Osteocyte (in vitro differentiated cells): Measurements from ENCODE around the gene GADL1. TPM values are rescaled to one million over a fixed set of nuclear protein-coding genes. Genes with fewer than 3 reads are reported as not detected.

Source experiments
- DNase-seq: peaks from one replicate; pipeline ENCODE4 v3.0.0; 2021; ENCODE audit warnings: mixed read lengths; ENCODE audit not compliant: unreplicated experiment; ENCODE audit errors: extremely low spot score
- H3K27ac Mint-ChIP-seq: one replicate; pipeline ENCODE4 v1.8.0; 2021; ENCODE audit warnings: mild to moderate bottlenecking, mixed read lengths; ENCODE audit not compliant: unreplicated experiment
- H3K27me3 Mint-ChIP-seq: one replicate; pipeline ENCODE4 v1.8.0; 2021; ENCODE audit warnings: mixed read lengths; ENCODE audit not compliant: unreplicated experiment
- H3K36me3 Mint-ChIP-seq: one replicate; pipeline ENCODE4 v1.8.0; 2021; ENCODE audit warnings: mixed read lengths; ENCODE audit not compliant: unreplicated experiment
- H3K4me1 Mint-ChIP-seq: one replicate; pipeline ENCODE4 v1.8.0; 2021; ENCODE audit warnings: mixed read lengths; ENCODE audit not compliant: unreplicated experiment
- H3K4me3 Mint-ChIP-seq: one replicate; pipeline ENCODE4 v1.8.0; 2021; ENCODE audit warnings: mild to moderate bottlenecking, moderate library complexity, mixed read lengths; ENCODE audit not compliant: unreplicated experiment
- H3K9me3 Mint-ChIP-seq: one replicate; pipeline ENCODE4 v1.8.0; 2021; ENCODE audit warnings: mixed read lengths; ENCODE audit not compliant: unreplicated experiment
- total RNA-seq: library from RNA; stranded (reverse); gene quantifications from 2 replicates; pipeline ENCODE4 v1.2.1, GENCODE V29; 2021
- TF ChIP-seq, protein P1 (sequence below): fragments of 200-600 bp; sonication (generic); IDR thresholded peaks from 2 replicates; pipeline ENCODE4 v1.5.0; 2021; ENCODE audit warnings: antibody characterized with exemption, mild to moderate bottlenecking, moderate library complexity

GADL1 gene
- total RNA-seq, 1 donor from 2014 or later: not detected

DNA sequence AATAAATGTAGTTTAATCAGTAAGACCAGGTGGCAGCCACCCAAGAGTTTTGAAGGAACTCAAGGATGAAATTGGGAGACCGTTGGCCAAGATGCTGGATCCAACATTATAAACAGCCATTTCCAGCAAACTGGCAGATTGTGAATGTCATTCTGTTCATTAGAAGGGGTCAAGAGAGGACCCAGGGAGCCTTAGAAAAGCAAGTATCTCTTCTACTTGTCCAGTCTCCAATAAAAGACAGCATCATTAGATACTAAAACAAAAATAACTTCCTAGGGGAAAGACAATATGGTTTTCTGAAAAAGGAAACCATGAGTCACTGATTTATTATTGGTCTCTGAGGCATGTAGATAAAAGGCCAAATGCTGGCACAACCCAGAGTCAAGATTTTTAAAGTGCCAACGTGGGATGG is 67.9 kb downstream of the GADL1 start:
- H3K27ac Mint-ChIP-seq: no peak overlapping the region
- no peaks in the 10 kb centered on the region for H3K4me1 Mint-ChIP-seq
- no peaks in the 10 kb centered on the region for H3K9me3 Mint-ChIP-seq
- H3K36me3 Mint-ChIP-seq: no peaks in the 10 kb centered on the region
- no peak for DNase-seq
- H3K4me3 Mint-ChIP-seq: no peak overlapping the region
- TF ChIP-seq, protein P1, sequence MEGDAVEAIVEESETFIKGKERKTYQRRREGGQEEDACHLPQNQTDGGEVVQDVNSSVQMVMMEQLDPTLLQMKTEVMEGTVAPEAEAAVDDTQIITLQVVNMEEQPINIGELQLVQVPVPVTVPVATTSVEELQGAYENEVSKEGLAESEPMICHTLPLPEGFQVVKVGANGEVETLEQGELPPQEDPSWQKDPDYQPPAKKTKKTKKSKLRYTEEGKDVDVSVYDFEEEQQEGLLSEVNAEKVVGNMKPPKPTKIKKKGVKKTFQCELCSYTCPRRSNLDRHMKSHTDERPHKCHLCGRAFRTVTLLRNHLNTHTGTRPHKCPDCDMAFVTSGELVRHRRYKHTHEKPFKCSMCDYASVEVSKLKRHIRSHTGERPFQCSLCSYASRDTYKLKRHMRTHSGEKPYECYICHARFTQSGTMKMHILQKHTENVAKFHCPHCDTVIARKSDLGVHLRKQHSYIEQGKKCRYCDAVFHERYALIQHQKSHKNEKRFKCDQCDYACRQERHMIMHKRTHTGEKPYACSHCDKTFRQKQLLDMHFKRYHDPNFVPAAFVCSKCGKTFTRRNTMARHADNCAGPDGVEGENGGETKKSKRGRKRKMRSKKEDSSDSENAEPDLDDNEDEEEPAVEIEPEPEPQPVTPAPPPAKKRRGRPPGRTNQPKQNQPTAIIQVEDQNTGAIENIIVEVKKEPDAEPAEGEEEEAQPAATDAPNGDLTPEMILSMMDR: no peak
- H3K27me3 Mint-ChIP-seq: peaks cover 55% of the 10 kb centered on the region

DNA sequence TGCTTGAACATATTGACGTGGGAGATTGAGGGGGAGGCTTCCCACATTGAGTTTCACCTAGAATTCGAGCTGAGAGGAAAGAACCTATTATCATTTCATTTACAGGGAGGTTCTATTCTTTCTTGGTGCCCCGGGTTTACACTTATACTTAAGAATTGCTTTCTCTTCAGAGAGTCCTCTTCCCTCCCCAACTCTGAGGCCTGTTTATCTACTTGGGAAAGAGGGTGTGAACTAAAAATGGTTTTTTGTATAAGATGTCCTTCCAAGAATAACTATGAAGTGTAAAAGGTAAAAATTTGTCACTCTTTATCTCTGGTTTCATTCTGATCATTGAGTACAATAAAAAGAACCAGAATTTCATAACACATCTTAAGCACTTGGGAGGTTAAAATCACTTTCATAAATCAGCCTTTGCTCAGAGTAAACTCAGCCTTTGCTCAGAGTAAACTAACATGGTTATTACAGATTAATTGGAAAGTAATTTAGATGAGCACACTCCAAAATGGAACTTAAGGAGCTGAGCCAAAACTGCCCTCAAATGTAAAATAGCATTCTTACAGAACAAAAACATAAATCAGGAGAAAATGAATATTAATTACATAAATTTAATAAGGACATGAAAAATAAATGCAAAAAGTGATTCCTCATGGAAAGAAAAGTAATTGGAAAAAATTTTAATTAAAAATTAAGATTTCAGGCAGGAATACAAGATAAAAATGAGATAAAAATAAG is 75.2 kb downstream of the GADL1 start:
- Mint-ChIP-seq H3K27ac (no peak overlapping the region), H3K36me3 (no peaks in the 10 kb centered on the region), H3K27me3 (peaks cover 30% of the 10 kb centered on the region), H3K9me3 (no peaks in the 10 kb centered on the region), H3K4me1 (no peaks in the 10 kb centered on the region), H3K4me3 (no peak overlapping the region)
- DNase-seq: no peak
- TF ChIP-seq, protein P1: no peak

DNA sequence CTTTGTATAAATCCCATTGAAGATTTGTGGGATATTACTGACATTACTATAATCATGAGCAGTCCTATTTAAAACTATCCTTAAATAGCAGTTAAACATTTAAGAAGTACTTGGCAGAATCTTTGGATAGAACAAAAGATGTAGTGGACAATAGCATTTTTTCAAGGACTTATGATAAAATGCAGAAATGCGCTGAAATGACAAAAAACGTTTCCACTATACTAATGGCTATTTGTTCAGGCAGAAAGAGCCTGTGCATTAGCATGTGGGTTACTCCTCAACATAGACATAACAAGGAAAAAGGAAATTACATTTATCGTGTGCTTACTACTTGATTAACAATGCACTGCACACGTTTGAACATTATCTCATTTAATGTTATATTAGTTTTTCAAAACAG is 80.7 kb downstream of the GADL1 start:
- no peak overlapping the region for H3K4me3 Mint-ChIP-seq
- TF ChIP-seq, protein P1: no peak
- no peaks in the 10 kb centered on the region for H3K9me3 Mint-ChIP-seq
- H3K36me3 Mint-ChIP-seq: no peaks in the 10 kb centered on the region
- H3K4me1 Mint-ChIP-seq: peaks cover 3% of the 10 kb centered on the region
- peaks cover 20% of the 10 kb centered on the region for H3K27me3 Mint-ChIP-seq
- DNase-seq: no peak
- H3K27ac Mint-ChIP-seq: no peak overlapping the region

DNA sequence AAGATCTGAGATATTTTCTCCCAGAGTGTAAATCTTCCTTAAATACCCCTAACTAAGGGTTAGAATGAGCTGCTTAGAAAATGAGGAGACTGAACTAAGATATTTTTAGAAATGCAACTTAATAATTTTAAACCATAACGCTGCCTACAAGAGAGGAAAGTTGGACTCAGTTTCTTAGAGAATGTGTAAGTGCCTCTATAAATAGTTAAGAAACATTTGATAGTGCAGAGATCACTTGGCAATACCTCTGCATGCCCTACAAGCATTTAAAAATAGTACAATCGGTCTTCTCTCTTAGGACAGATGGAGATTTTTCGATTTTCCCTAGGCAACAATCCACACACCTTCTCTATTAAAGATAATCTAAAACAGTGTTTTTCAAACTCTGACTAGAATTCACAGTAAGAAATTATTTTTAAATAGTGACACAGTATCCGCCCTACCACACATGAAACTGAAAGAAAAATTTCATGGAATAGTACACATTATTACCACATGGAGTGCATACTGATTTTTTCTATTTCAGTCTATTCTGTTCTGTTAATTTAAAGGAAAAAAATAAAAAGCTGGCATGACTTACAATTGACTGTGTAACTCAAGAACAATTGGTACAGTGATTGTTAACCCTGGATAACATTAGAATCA is 83.2 kb downstream of the GADL1 start:
- Mint-ChIP-seq H3K27me3 (peaks cover 22% of the 10 kb centered on the region), H3K27ac (no peak overlapping the region)
- TF ChIP-seq, protein P1: no peak

DNA sequence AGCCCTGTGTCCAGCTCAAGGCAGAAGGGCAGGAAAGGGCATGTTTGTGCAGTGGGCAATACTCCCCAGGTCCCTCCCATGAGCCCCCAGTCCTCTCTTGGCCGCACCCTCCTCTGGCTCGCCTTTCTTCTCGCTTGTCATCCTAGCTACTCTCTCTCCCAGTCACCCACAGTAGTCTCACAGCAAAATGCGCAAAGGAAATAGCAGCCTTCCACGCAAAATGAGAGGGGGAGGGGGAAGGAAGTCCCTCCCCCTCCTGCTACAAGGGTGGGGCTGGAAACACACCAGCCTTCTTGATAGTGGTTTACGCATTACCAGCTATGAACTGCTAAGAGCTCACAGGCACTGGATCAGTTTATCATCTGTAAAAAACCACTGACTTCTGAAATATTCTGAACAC is 83.8 kb downstream of the GADL1 start:
- Mint-ChIP-seq H3K9me3 (no peaks in the 10 kb centered on the region), H3K4me3 (no peak overlapping the region), H3K36me3 (no peaks in the 10 kb centered on the region), H3K27me3 (peaks cover 22% of the 10 kb centered on the region), H3K27ac (no peak overlapping the region), H3K4me1 (peaks cover 3% of the 10 kb centered on the region)
- TF ChIP-seq, protein P1: no peak
- DNase-seq: no peak

More for the DNA sequence above, 83.2 kb downstream of the GADL1 start:
- peaks cover 3% of the 10 kb centered on the region for H3K4me1 Mint-ChIP-seq
- no peak for DNase-seq
- H3K9me3 Mint-ChIP-seq: no peaks in the 10 kb centered on the region
- no peaks in the 10 kb centered on the region for H3K36me3 Mint-ChIP-seq
- no peak overlapping the region for H3K4me3 Mint-ChIP-seq
